Small intestine (tissue), 7 donors: ENCODE results near the gene MDGA2. TPM values are rescaled to one million over a fixed set of nuclear protein-coding genes. Genes with fewer than 3 reads are reported as not detected.

Source experiments
- DNase-seq, 2 donors: peaks; one replicate each; pipeline versions ENCODE4 v3.0.0 to v3.0.0-alpha.2; 2013
- FAIRE-seq: peaks from 2 replicates; lab custom pipeline; 2012; peaks lifted over from hg19 to GRCh38; lab: Jason Lieb, UNC
- H3K27ac ChIP-seq, 3 donors: one replicate each; pipeline ENCODE4 v1.5.1; 2013; ENCODE audit warnings: low read length in 2 of 3, mild to moderate bottlenecking in 2 of 3, control low read depth in 1 of 3, inconsistent platforms in 1 of 3, low read depth in 1 of 3, moderate library complexity in 1 of 3
- H3K27me3 ChIP-seq, 3 donors: one replicate each; pipeline ENCODE4 v1.6.1; 2013; ENCODE audit warnings: low read length in 3 of 3, inconsistent platforms in 1 of 3; ENCODE audit not compliant: control insufficient read depth in 3 of 3, insufficient read depth in 3 of 3
- H3K36me3 ChIP-seq, 3 donors: one replicate each; pipeline ENCODE4 v1.6.1; 2013; ENCODE audit warnings: low read length in 3 of 3, inconsistent platforms in 1 of 3, low read depth in 1 of 3, mild to moderate bottlenecking in 1 of 3, moderate library complexity in 1 of 3; ENCODE audit not compliant: control insufficient read depth in 3 of 3, insufficient read depth in 2 of 3
- H3K4me1 ChIP-seq, 3 donors: one replicate each; pipeline ENCODE4 v1.6.1; 2013; ENCODE audit warnings: low read length in 2 of 3, inconsistent platforms in 1 of 3, low read depth in 1 of 3, mild to moderate bottlenecking in 1 of 3, moderate library complexity in 1 of 3; ENCODE audit not compliant: control insufficient read depth in 3 of 3, insufficient read depth in 2 of 3
- H3K4me3 ChIP-seq, 3 donors: one replicate each; pipeline ENCODE4 v1.5.1; 2013; ENCODE audit warnings: low read length in 3 of 3, control low read depth in 1 of 3, inconsistent platforms in 1 of 3, low read depth in 1 of 3, mild to moderate bottlenecking in 1 of 3, moderate library complexity in 1 of 3
- H3K9me3 ChIP-seq, 2 donors: one replicate each; pipeline ENCODE4 v1.6.1; 2013; ENCODE audit warnings: low read depth in 1 of 2, low read length in 1 of 2; ENCODE audit not compliant: control insufficient read depth in 2 of 2, insufficient read depth in 1 of 2
- WGBS, 3 donors: extraction: QIAGEN DNeasy Blood & Tissue Kit; methylation state at CpG; one replicate each; pipeline ENCODE4 v1.1.7; 2013; 5-methylcytosine and 5-hydroxymethylcytosine counted together
- polyA plus RNA-seq, 4 donors: library from polyadenylated mRNA; stranded (reverse) in 3 of 4; unstranded in 1 of 4; fragments of 200-250 nt in 3 of 4; fragments of 120-200 nt in 1 of 4; gene quantifications; one replicate each; pipeline versions ENCODE4 v1.2.1 to v1.2.3, GENCODE V29; 2013
- donor health status: healthy with polysubstance abuse.
- donor health status: control.
- donor health status: control.
- donor health status: Bipolar disorder and iron deficiency.
- donor health status: healthy.

The MDGA2 gene
- polyA plus RNA-seq, 4 donors: 0.01 to 0.06 TPM; not detected in 2

DNA sequence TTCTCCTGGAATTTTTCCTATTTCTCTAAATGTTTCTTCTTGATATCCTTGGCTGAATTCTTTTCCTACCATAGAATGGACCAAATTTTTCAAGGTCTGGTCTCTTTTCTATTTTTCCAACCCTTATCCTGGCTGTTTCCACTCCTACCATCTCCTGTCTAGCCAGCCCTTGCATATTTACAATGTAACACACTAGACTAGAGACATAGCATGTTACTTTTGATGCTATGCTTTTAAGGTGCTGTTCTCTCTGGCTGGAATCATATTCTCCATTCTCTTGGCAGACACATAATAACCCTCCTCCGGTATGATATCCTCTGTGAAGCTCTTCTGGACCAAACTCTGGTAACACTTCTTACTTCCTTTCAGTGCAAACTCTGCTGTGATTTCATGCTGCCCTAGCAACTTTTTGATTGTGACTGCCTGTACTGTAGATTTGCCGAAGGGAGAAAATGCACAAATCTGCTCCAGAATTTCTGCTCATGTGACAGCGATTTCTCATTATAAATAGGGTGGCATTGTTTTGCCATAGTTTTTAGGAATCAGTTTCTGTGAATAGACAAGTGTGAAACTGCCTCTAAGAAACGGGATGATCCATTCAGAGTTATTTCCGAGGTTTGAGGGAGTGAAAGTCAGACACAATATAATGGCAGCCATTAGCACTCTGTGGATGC, 284.4 kb downstream of the MDGA2 start:
- no peak overlapping the region for H3K27ac ChIP-seq
- DNase-seq (no peak), FAIRE-seq (no peak)
- H3K4me3 ChIP-seq: no peak overlapping the region
- H3K4me1 ChIP-seq: no peaks in the 10 kb centered on the region
- WGBS, 3 donors: 78 to 83% (median 81%) methylated on average over 5 of the region's 5 CpGs
- H3K9me3 ChIP-seq: no peaks in the 10 kb centered on the region
- no peaks in the 10 kb centered on the region for H3K27me3 ChIP-seq
- H3K36me3 ChIP-seq: no peaks in the 10 kb centered on the region

GRCh38 chr14:47389535-47389934, 285.9 kb downstream of the MDGA2 start:
- no peak for DNase-seq
- FAIRE-seq: no peak

DNA sequence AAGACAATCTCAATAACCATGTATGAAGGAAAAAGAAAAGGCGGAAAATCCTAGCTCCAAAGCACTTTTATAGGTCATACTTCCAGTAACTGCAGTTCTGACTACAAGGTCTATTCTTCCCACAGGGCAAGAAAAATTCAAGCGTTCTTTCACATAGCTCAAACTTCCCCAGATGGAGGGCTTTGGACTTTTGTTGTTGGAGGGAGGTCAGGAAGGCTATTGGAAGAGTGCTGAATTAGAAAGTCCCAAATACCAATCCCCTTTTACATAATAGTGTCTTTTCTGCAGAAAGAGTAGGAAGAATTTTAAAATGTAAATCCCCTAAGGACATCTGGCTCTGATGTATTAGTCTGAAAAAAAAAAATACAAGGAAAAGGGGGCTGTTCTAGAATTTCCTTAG, 309.4 kb downstream of the MDGA2 start:
- H3K27ac ChIP-seq: no peak overlapping the region
- H3K36me3 ChIP-seq: no peaks in the 10 kb centered on the region
- no peak for FAIRE-seq
- H3K9me3 ChIP-seq: peaks cover 0 to 2% of the 10 kb centered on the region in 2 donors
- H3K4me3 ChIP-seq: no peak overlapping the region
- no peak for DNase-seq
- WGBS, 3 donors: 71 to 86% (median 78%) methylated on average over 2 of the region's 2 CpGs
- H3K27me3 ChIP-seq: no peaks in the 10 kb centered on the region
- no peaks in the 10 kb centered on the region for H3K4me1 ChIP-seq

More at GRCh38 chr14:47389535-47389934, 285.9 kb downstream of the MDGA2 start:
- Histone ChIP-seq H3K27ac (no peak overlapping the region), H3K27me3 (no peaks in the 10 kb centered on the region), H3K36me3 (no peaks in the 10 kb centered on the region), H3K4me1 (no peaks in the 10 kb centered on the region), H3K4me3 (no peak overlapping the region), H3K9me3 (no peaks in the 10 kb centered on the region)
- WGBS, 3 donors: 26 to 65% (median 63%) methylated on average over 1 of the region's 1 CpG

- no peak overlapping the region for H3K27ac ChIP-seq
- H3K27me3 ChIP-seq: no peaks in the 10 kb centered on the region
- WGBS, 3 donors: 48 to 77% (median 74%) methylated on average over 6 of the region's 6 CpGs
- peaks cover 0 to 2% of the 10 kb centered on the region in 2 donors for H3K9me3 ChIP-seq
- no peaks in the 10 kb centered on the region for H3K36me3 ChIP-seq
- H3K4me1 ChIP-seq: no peaks in the 10 kb centered on the region
- DNase-seq (no peak), FAIRE-seq (no peak)
- no peak overlapping the region for H3K4me3 ChIP-seq
Observed at GRCh38 chr14:47365233-47365632, 310.2 kb downstream of the MDGA2 start.

- H3K36me3 ChIP-seq: no peaks in the 10 kb centered on the region
- no peak overlapping the region for H3K27ac ChIP-seq
- FAIRE-seq: no peak
- 60 to 80% (median 74%) methylated on average over 4 of the region's 4 CpGs for WGBS, 3 donors
- DNase-seq: no peak
- no peaks in the 10 kb centered on the region for H3K4me1 ChIP-seq
- no peak overlapping the region for H3K4me3 ChIP-seq
- H3K9me3 ChIP-seq: no peaks in the 10 kb centered on the region
- H3K27me3 ChIP-seq: no peaks in the 10 kb centered on the region
Observed at GRCh38 chr14:47353186-47353585, 322.2 kb downstream of the MDGA2 start.

- DNase-seq (no peak), FAIRE-seq (no peak)
- 55 to 68% (median 56%) methylated on average over 5 of the region's 5 CpGs for WGBS, 3 donors
- Histone ChIP-seq H3K9me3 (no peaks in the 10 kb centered on the region), H3K4me1 (no peaks in the 10 kb centered on the region), H3K27ac (no peak overlapping the region), H3K36me3 (no peaks in the 10 kb centered on the region), H3K4me3 (no peak overlapping the region), H3K27me3 (no peaks in the 10 kb centered on the region)
Observed at GRCh38 chr14:47346849-47347248, 328.6 kb downstream of the MDGA2 start.

DNA sequence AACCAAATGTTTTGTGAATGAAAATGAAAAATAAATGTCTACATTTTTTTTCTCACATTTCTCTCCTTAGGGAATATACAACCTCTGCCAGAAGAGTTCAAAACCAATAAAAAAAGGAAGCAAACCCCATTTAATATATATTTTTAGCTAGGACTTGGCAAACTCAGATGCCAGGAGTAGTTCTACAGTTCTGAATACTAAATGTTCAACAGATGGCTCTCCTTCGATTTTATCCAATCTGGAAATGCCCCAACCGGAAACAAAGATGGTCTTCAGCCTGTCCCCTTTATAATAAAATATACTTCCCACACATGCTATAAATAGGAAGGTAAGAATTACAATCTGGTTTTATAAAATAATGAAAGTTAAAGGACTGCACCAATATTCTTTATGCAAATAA, 330.4 kb downstream of the MDGA2 start:
- 63 to 85% (median 85%) methylated on average over 2 of the region's 2 CpGs for WGBS, 3 donors
- Histone ChIP-seq H3K9me3 (no peaks in the 10 kb centered on the region), H3K4me1 (no peaks in the 10 kb centered on the region), H3K36me3 (no peaks in the 10 kb centered on the region), H3K27ac (no peak overlapping the region), H3K4me3 (no peak overlapping the region), H3K27me3 (no peaks in the 10 kb centered on the region)
- DNase-seq (no peak), FAIRE-seq (no peak)

- no peaks in the 10 kb centered on the region for H3K27me3 ChIP-seq
- FAIRE-seq (no peak), DNase-seq (no peak)
- no peak overlapping the region for H3K27ac ChIP-seq
- H3K4me1 ChIP-seq: no peaks in the 10 kb centered on the region
- no peaks in the 10 kb centered on the region for H3K9me3 ChIP-seq
- H3K4me3 ChIP-seq: no peak overlapping the region
- WGBS, 3 donors: 88 to 91% (median 90%) methylated on average over 3 of the region's 3 CpGs
- no peaks in the 10 kb centered on the region for H3K36me3 ChIP-seq
Observed at GRCh38 chr14:47332939-47333338, 342.5 kb downstream of the MDGA2 start.

- no peak for FAIRE-seq
- H3K27ac ChIP-seq: no peak overlapping the region
- no peaks in the 10 kb centered on the region for H3K27me3 ChIP-seq
- H3K4me1 ChIP-seq: no peaks in the 10 kb centered on the region
- no peak overlapping the region for H3K4me3 ChIP-seq
- no peak for DNase-seq
- H3K9me3 ChIP-seq: no peaks in the 10 kb centered on the region
- no peaks in the 10 kb centered on the region for H3K36me3 ChIP-seq
Observed at GRCh38 chr14:47332106-47332505, 343.3 kb downstream of the MDGA2 start.
